Erythroblast (primary cell): ENCODE results near the gene ZBTB43.

Experiments used
- GATA1 ChIP-seq: IDR thresholded peaks from 2 replicates; pipeline ENCODE4 v1.6.1; 2011; ENCODE audit warnings: low read depth, mild to moderate bottlenecking, control low read depth, low read length, moderate library complexity
- POLR2A ChIP-seq: IDR thresholded peaks from 2 replicates; pipeline ENCODE4 v1.6.1; 2011; ENCODE audit warnings: mild to moderate bottlenecking, low read length

DNA sequence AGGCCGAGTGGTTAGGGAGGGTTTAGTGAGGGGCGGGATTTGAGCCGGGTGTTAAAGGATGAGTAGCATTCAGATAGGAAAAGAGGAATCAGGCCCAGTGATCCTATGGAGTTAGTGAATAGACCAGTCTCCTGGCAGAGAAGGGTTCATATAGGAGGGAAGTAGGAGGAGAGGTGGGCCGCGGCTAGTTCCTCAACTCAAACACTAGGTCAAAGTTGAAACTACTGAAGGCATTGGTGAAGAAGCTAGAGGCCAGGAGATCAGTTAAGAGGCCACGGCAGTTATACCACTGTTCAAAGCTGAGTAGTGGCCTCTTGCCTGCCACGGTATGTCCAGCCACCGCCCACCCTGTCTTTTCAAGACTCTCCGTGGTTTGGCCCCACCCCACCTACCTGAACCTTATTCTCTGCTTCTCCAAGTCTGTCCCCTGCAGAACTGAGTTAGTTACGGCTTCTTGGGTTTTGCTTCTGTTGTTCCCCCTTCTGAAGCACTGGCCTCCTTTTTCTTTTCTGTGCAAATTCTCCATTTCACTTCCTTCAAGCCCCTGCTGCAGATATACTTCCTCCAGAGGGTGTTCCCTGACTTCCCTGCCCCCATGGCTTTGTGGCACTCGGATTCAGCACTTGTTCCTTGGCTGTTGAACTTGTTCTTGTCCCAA is 57.4 kb downstream of the ZBTB43 start:
- TF ChIP-seq POLR2A (no peak), GATA1 (no peak)
